Esophagus muscularis mucosa (tissue), 4 donors: ENCODE results near the gene SVOPL. TPM values are rescaled to one million over a fixed set of nuclear protein-coding genes. Genes with fewer than 3 reads are reported as not detected.

Experiments
- DNase-seq: peaks from one replicate; pipeline ENCODE4 v3.0.0-alpha.2; 2017; ENCODE audit errors: extremely low spot score
- H3K27ac ChIP-seq, 4 donors: fragments of 200-600 bp; sonication (generic); replicated peaks in 1 of 4; 1 replicate in 3 of 4; 2 replicates in 1 of 4; pipeline ENCODE4 v1.5.1; 2016 to 2019; ENCODE audit warnings: mild to moderate bottlenecking in 1 of 4
- H3K27me3 ChIP-seq, 4 donors: fragments of 200-600 bp; sonication (generic); one replicate each; pipeline versions ENCODE4 v1.5.1 to v1.6.0; 2016 to 2019
- H3K36me3 ChIP-seq, 4 donors: fragments of 200-600 bp; sonication (generic); one replicate each; pipeline ENCODE4 v1.5.1; 2016 to 2019
- H3K4me1 ChIP-seq, 4 donors: fragments of 200-600 bp; sonication (generic); one replicate each; pipeline ENCODE4 v1.5.1; 2016 to 2019
- H3K4me3 ChIP-seq, 4 donors: fragments of 200-600 bp; sonication (generic); 1 replicate in 2 of 4; 2 replicates in 2 of 4; pipeline ENCODE4 v1.5.1; 2016 to 2019; ENCODE audit warnings: mild to moderate bottlenecking in 4 of 4, moderate library complexity in 1 of 4
- H3K9me3 ChIP-seq, 4 donors: fragments of 200-600 bp; sonication (generic); 1 replicate in 3 of 4; 2 replicates in 1 of 4; pipeline ENCODE4 v1.5.1; 2016 to 2019
- EP300 ChIP-seq: sonication (generic); formaldehyde crosslinking; IDR thresholded peaks from one replicate; pipeline ENCODE4 v1.6.1; 2017; ENCODE audit warnings: antibody characterized with exemption
- POLR2A ChIP-seq: fragments of 450-650 bp; IDR thresholded peaks from one replicate; pipeline ENCODE4 v1.6.1; 2017; ENCODE audit warnings: antibody characterized with exemption, moderate library complexity, mild to moderate bottlenecking, low read depth
- POLR2AphosphoS5 ChIP-seq, 2 donors: sonication (generic); formaldehyde crosslinking; IDR thresholded peaks; one replicate each; pipeline ENCODE4 v1.6.1; 2017; ENCODE audit warnings: antibody characterized with exemption in 2 of 2
- WGBS: methylation state at CpG from one replicate; pipeline ENCODE4 v1.1.5; 2018; 5-methylcytosine and 5-hydroxymethylcytosine counted together
- intact Hi-C: fragments of 100-400 bp; cut with DNase I; formaldehyde crosslinking; loops from one replicate; pipeline ENCODE4 v1.15.1; 2023
- total RNA-seq, 4 donors: library from RNA; depleted of rRNA; stranded (reverse); fragments of >200 nt; gene quantifications; one replicate each; pipeline versions ENCODE4 v1.1.0 to v1.2.1, GENCODE V29; 2016
- TF ChIP-seq, protein P1 (sequence below), 3 experiments: fragments of 200-600 bp in 2 of 3; fragments of 450-650 bp in 1 of 3; sonication (generic) in 2 of 3; IDR thresholded peaks; one replicate each; pipeline ENCODE4 v1.5.1; 2017 to 2019; ENCODE audit warnings: antibody characterized with exemption in 3 of 3, mild to moderate bottlenecking in 2 of 3, moderate library complexity in 1 of 3

The SVOPL gene
- total RNA-seq, 4 donors from 2014 or later, result not detected

DNA sequence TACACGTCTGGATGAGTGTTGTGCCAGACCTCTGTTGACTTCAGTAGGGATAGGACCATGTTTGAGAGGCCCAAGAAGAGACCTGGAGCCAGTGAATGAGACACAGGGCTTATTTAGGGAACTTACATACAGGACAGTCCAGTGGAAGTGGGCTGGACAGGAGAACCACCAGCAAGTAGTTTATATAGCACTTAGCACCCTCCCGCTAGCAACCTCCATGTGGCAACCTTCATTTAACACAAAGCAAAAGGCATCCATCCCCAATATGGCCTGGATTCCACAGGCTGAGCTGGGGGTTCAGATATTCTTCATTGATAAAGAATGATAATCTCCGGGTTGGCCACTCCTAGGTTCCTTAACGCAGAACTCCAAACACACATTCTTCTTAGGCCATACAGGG lies 147.4 kb downstream of the SVOPL start:
- Histone ChIP-seq H3K4me3 (no peak overlapping the region), H3K4me1 (no peaks in the 10 kb centered on the region), H3K27me3 (no peaks in the 10 kb centered on the region), H3K9me3 (peaks cover 5 to 34% (median 22%) of the 10 kb centered on the region in 4 donors), H3K36me3 (peaks cover 45 to 80% (median 72%) of the 10 kb centered on the region in 4 donors), H3K27ac (no peak overlapping the region)
- TF ChIP-seq, protein P1, sequence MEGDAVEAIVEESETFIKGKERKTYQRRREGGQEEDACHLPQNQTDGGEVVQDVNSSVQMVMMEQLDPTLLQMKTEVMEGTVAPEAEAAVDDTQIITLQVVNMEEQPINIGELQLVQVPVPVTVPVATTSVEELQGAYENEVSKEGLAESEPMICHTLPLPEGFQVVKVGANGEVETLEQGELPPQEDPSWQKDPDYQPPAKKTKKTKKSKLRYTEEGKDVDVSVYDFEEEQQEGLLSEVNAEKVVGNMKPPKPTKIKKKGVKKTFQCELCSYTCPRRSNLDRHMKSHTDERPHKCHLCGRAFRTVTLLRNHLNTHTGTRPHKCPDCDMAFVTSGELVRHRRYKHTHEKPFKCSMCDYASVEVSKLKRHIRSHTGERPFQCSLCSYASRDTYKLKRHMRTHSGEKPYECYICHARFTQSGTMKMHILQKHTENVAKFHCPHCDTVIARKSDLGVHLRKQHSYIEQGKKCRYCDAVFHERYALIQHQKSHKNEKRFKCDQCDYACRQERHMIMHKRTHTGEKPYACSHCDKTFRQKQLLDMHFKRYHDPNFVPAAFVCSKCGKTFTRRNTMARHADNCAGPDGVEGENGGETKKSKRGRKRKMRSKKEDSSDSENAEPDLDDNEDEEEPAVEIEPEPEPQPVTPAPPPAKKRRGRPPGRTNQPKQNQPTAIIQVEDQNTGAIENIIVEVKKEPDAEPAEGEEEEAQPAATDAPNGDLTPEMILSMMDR (IDR thresholded peaks at IDR 0.05), result no peak
- TF ChIP-seq EP300 (no peak), POLR2A (no peak)
- intact Hi-C loops, result no loop called here
- no peak for DNase-seq
- 92% methylated on average over 3 of the region's 4 CpGs for WGBS

DNA sequence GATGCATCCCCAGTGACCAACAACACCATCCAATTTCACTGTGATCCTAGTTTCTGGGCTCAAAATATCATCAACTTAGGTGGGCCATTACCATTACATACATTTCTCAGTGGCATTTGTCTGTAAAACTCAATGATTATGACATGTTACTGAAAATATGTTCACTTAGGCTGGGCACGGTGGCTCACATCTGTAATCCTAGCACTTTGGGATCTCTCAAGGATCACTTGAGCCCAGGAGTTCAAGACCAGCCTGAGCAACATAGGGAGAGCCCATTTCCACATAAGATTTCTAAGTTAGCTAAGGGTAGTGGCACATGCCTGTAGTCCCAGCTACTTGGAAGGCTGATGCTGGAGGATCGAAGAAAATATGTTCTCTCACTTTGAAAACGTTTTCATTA lies 150.1 kb downstream of the SVOPL start:
- H3K9me3 ChIP-seq, result peaks cover 0 to 9% (median under 1%) of the 10 kb centered on the region in 4 donors
- TF ChIP-seq POLR2A (no peak), POLR2AphosphoS5 (IDR thresholded peaks at IDR 0.05) (no peak), EP300 (no peak)
- TF ChIP-seq, protein P1 (IDR thresholded peaks at IDR 0.05), result no peak
- DNase-seq, result no peak
- H3K36me3 ChIP-seq, result peaks cover 20 to 60% (median 46%) of the 10 kb centered on the region in 4 donors
- no peak overlapping the region for H3K4me3 ChIP-seq
- no peaks in the 10 kb centered on the region for H3K27me3 ChIP-seq
- H3K4me1 ChIP-seq, result no peaks in the 10 kb centered on the region
- H3K27ac ChIP-seq, result no peak overlapping the region
- intact Hi-C loops, result no loop called here
- WGBS, result 94% methylated on average over 3 of the region's 3 CpGs

DNA sequence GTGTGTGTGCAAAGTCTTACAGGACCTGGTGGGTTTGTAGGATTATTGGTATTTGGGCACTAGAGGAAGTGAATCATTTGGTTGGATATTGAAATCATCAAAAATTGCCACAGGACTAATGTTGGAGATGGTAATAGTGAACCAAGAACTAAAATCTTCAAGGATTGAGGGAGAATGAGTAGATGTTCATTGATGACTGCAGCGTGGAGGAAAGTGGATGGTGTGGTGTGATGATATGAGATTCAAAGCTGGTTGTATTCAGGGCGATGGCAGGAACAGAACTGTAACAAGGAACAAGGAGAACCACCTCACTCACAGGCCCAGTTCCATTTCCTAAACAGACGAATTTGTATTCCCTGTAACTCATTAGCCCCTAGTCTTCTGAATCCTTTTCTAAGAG lies 150.8 kb downstream of the SVOPL start:
- H3K4me1 ChIP-seq, result no peaks in the 10 kb centered on the region
- DNase-seq, result no peak
- intact Hi-C loops, result no loop called here
- no peak overlapping the region for H3K4me3 ChIP-seq
- 97% methylated on average over 3 of the region's 3 CpGs for WGBS
- no peak for TF ChIP-seq POLR2AphosphoS5 (IDR thresholded peaks at IDR 0.05)
- TF ChIP-seq, protein P1 (IDR thresholded peaks at IDR 0.05), result no peak
- no peak for TF ChIP-seq POLR2A
- no peak for TF ChIP-seq EP300
- no peaks in the 10 kb centered on the region for H3K27me3 ChIP-seq
- H3K36me3 ChIP-seq, result peaks cover 13 to 52% (median 40%) of the 10 kb centered on the region in 4 donors
- peaks cover 0 to 2% (median 0%) of the 10 kb centered on the region in 4 donors for H3K9me3 ChIP-seq
- H3K27ac ChIP-seq, result no peak overlapping the region

DNA sequence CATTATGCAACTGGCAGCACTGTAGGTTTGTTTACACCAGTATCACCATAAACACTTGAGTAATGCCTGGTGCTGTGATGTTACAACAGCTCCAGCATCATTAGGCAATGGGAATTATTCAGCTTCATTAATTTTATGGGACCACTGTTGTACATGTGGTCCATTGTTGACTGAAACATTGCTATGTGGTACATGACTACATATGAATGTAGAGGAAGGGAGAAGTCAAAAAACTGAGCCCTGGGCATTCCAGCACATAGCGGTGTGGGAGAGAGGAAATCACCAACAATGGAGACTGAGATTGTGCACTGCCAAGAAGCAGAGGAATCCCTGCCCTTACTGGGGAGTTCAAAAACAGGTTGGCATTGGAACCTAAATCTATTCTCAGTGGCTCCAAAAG lies 152.1 kb downstream of the SVOPL start:
- no peaks in the 10 kb centered on the region for H3K4me1 ChIP-seq
- no peak overlapping the region for H3K27ac ChIP-seq
- TF ChIP-seq EP300, result no peak
- TF ChIP-seq POLR2AphosphoS5 (IDR thresholded peaks at IDR 0.05), result no peak
- TF ChIP-seq, protein P1 (IDR thresholded peaks at IDR 0.05), result no peak
- TF ChIP-seq POLR2A, result no peak
- intact Hi-C loops, result no loop called here
- WGBS, result 81% methylated on average over 1 of the region's 1 CpG
- H3K4me3 ChIP-seq, result no peak overlapping the region
- H3K36me3 ChIP-seq, result peaks cover 8 to 42% (median 31%) of the 10 kb centered on the region in 4 donors
- H3K9me3 ChIP-seq, result no peaks in the 10 kb centered on the region
- no peak for DNase-seq
- no peaks in the 10 kb centered on the region for H3K27me3 ChIP-seq

DNA sequence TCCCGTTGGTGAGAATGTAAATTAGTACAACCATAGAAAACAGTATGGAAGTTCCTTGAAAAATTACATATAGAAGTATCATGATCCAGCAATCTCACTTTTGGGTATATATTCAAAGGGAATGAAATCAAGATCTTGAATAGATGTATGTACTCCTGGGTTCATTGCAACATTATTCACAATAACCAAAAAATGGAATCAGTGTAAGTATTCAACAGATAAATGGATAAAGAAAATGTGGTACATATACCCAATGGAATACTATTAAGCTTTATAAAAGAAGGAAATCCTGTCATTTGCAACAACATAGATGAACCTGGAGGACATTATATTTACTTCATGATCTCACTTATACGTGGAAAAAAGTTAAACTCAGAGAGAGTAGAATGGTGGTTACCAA lies 154.3 kb downstream of the SVOPL start:
- no peaks in the 10 kb centered on the region for H3K9me3 ChIP-seq
- H3K36me3 ChIP-seq, result peaks cover 7 to 24% (median 17%) of the 10 kb centered on the region in 4 donors
- no peak overlapping the region for H3K27ac ChIP-seq
- no peaks in the 10 kb centered on the region for H3K4me1 ChIP-seq
- no peak for DNase-seq
- WGBS, result 99% methylated on average over 2 of the region's 2 CpGs
- H3K4me3 ChIP-seq, result no peak overlapping the region
- no peak for TF ChIP-seq POLR2A
- intact Hi-C loops, result no loop called here
- H3K27me3 ChIP-seq, result no peaks in the 10 kb centered on the region
